HEK293 (cell line): Measurements from ENCODE around the gene AGBL2.
A peak's percentile ranks its signal among the peaks of the same experiment; 100 is the strongest.

Source experiments
- CTCF ChIA-PET: fragments of 350-600 bp; formaldehyde crosslinking; extraction: SDS; loops from one replicate; lab custom pipeline; 2021; ENCODE audit warnings: antibody characterized with exemption; lab: Yijun Ruan, JAX
- POLR2A ChIA-PET: fragments of 300-600 bp; formaldehyde crosslinking; extraction: SDS; loops from one replicate; lab custom pipeline; 2020; ENCODE audit warnings: antibody characterized with exemption, inconsistent platforms; lab: Yijun Ruan, JAX
- H3K27ac ChIP-seq: fragments of 200-500 bp; sonication (Bioruptor generic); 2 replicates; pipeline ENCODE4 v1.5.1; 2014; ENCODE audit warnings: low read depth, low read length, control low read depth, inconsistent platforms; ENCODE audit errors: extremely low read depth
- H3K36me3 ChIP-seq, 2 experiments: fragments of 200-500 bp in 1 of 2; sonication (Bioruptor generic) in 1 of 2; 1 replicate in 1 of 2; 2 replicates in 1 of 2; pipeline ENCODE4 v1.5.1; 2014 to 2017; ENCODE audit warnings: inconsistent platforms in 2 of 2, low read length in 2 of 2; ENCODE audit not compliant: control insufficient read depth in 2 of 2, insufficient read depth in 1 of 2
- H3K4me1 ChIP-seq: fragments of 200-500 bp; sonication (Bioruptor generic); 2 replicates; pipeline ENCODE4 v1.5.1; 2014; ENCODE audit warnings: mild to moderate bottlenecking, low read length, inconsistent platforms; ENCODE audit not compliant: control insufficient read depth, insufficient read depth
- H3K4me3 ChIP-seq: 2 replicates; pipeline ENCODE4 v1.5.1; 2011; ENCODE audit warnings: low read depth, mild to moderate bottlenecking, control low read depth, low read length, moderate library complexity
- H3K9me3 ChIP-seq: fragments of 200-500 bp; sonication (Bioruptor generic); 2 replicates; pipeline ENCODE4 v1.5.1; 2014; ENCODE audit warnings: low read depth, low read length, inconsistent platforms; ENCODE audit not compliant: control insufficient read depth, insufficient read depth
- FEZF1 ChIP-seq: fragments of 450-650 bp; formaldehyde crosslinking; IDR thresholded peaks from 2 replicates; pipeline ENCODE4 v1.5.1; 2016; ENCODE audit warnings: missing biosample characterization, missing genetic modification characterization
- KLF1 ChIP-seq: fragments of 450-650 bp; formaldehyde crosslinking; IDR thresholded peaks from 2 replicates; pipeline ENCODE4 v1.5.1; 2016; ENCODE audit warnings: missing biosample characterization, missing genetic modification characterization
- KLF7 ChIP-seq: fragments of 450-650 bp; formaldehyde crosslinking; IDR thresholded peaks from 2 replicates; pipeline ENCODE4 v1.5.1; 2016; ENCODE audit warnings: missing biosample characterization, missing genetic modification characterization, borderline replicate concordance
- SP7 ChIP-seq: fragments of 450-650 bp; formaldehyde crosslinking; IDR thresholded peaks from 2 replicates; pipeline ENCODE4 v1.5.1; 2016; ENCODE audit warnings: missing biosample characterization, missing genetic modification characterization
- TCF7L2 ChIP-seq: IDR thresholded peaks from 2 replicates; pipeline ENCODE4 v1.6.1; 2011; ENCODE audit warnings: low read depth, mild to moderate bottlenecking, inconsistent platforms, low read length, moderate library complexity, borderline replicate concordance
- ZBTB8A ChIP-seq: fragments of 450-650 bp; formaldehyde crosslinking; IDR thresholded peaks from 2 replicates; pipeline ENCODE4 v1.5.1; 2016; ENCODE audit warnings: missing biosample characterization, missing genetic modification characterization
- ZFHX2 ChIP-seq: fragments of 450-650 bp; formaldehyde crosslinking; conservative IDR thresholded peaks from 2 replicates; pipeline ENCODE4 v1.5.1; 2016; ENCODE audit warnings: missing biosample characterization, missing genetic modification characterization
- ZNF112 ChIP-seq: fragments of 450-650 bp; formaldehyde crosslinking; IDR thresholded peaks from 2 replicates; pipeline ENCODE4 v1.5.0; 2017; ENCODE audit warnings: missing biosample characterization, missing genetic modification characterization
- ZNF121 ChIP-seq: fragments of 450-650 bp; formaldehyde crosslinking; IDR thresholded peaks from 2 replicates; pipeline ENCODE4 v1.5.1; 2016; ENCODE audit warnings: missing biosample characterization, missing genetic modification characterization
- ZNF274 ChIP-seq, 2 experiments: fragments of 200-500 bp in 1 of 2; fragments of 450-650 bp in 1 of 2; sonication (Bioruptor generic) in 1 of 2; formaldehyde crosslinking in 1 of 2; IDR thresholded peaks; 2 replicates each; pipeline versions ENCODE4 v1.5.1 to v1.6.1; 2014 to 2016; ENCODE audit warnings: borderline replicate concordance in 1 of 2, inconsistent platforms in 1 of 2, low read length in 1 of 2, missing biosample characterization in 1 of 2, missing genetic modification characterization in 1 of 2
- ZNF391 ChIP-seq: fragments of 450-650 bp; formaldehyde crosslinking; IDR thresholded peaks from 2 replicates; pipeline ENCODE4 v1.5.1; 2016; ENCODE audit warnings: low read depth, missing biosample characterization, missing genetic modification characterization, borderline replicate concordance
- ZNF404 ChIP-seq: fragments of 450-650 bp; formaldehyde crosslinking; IDR thresholded peaks from 2 replicates; pipeline ENCODE4 v1.5.1; 2017; ENCODE audit warnings: missing biosample characterization, missing genetic modification characterization
- ZNF521 ChIP-seq: fragments of 450-650 bp; formaldehyde crosslinking; IDR thresholded peaks from 2 replicates; pipeline ENCODE4 v1.5.1; 2017; ENCODE audit warnings: missing biosample characterization, mild to moderate bottlenecking, missing genetic modification characterization
- ZNF626 ChIP-seq: fragments of 450-650 bp; sonication (Bioruptor Pico); formaldehyde crosslinking; IDR thresholded peaks from 2 replicates; pipeline ENCODE4 v1.5.1; 2018; ENCODE audit warnings: missing biosample characterization, missing genetic modification characterization, inconsistent platforms
- ZNF660 ChIP-seq: fragments of 450-650 bp; IDR thresholded peaks from 2 replicates; pipeline ENCODE4 v1.5.1; 2018; ENCODE audit warnings: missing biosample characterization, mild to moderate bottlenecking, missing genetic modification characterization
- ZNF664 ChIP-seq: fragments of 450-650 bp; formaldehyde crosslinking; IDR thresholded peaks from 2 replicates; pipeline ENCODE4 v1.5.1; 2016; ENCODE audit warnings: missing biosample characterization, missing genetic modification characterization
- TF ChIP-seq, protein P1 (sequence below): fragments of 450-650 bp; formaldehyde crosslinking; IDR thresholded peaks from 2 replicates; pipeline ENCODE4 v1.5.1; 2017; ENCODE audit warnings: missing biosample characterization, mild to moderate bottlenecking, missing genetic modification characterization, moderate library complexity
- TF ChIP-seq, protein P2 (sequence below): fragments of 450-650 bp; formaldehyde crosslinking; IDR thresholded peaks from 2 replicates; pipeline ENCODE4 v1.5.1; 2016; ENCODE audit warnings: missing biosample characterization, missing genetic modification characterization, low read depth

The AGBL2 gene

DNA sequence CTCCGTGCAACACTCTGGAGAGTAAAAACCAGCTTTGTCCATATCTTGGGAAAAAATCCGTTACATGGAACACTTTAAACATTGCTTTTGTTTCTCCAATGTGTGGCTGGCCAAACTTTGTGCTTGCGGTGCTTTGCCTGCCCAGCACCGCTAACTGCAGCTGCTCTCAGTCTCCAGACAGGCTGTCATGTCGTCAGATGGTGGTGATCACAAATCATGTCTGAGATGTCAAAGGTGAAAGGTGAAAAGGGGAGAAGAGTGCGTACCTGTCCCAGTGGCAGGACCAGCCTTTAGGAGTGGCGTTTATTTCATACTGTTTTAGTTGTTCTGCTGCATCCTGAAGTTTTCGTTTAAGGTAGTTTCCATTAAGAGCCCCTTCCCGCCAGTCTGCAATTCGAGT is 17.1 kb upstream of the AGBL2 start (continued):
- TF ChIP-seq ZNF626 (tag by site-specific recombination), result no peak
- no peak for TF ChIP-seq ZNF404 (tag by site-specific recombination)
- TF ChIP-seq, all 188 proteins: peak for 0

DNA sequence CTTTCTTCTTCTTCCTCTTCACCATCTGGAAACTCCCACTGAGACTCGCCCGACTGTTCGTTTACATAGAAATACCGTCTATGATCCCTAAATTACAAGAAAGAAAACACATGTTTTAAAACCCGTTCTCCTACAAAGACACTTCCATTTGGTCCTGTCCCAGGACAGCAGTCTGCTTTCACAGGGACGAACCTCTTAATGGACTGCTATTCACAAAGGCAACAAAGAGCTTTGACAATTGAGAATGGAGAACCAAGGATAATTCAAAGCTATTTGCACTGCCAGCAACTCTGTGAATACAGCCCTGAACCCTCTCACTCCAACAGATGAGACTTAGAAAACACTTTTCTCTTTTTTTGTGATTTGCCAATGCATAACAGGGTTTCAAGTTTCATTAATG is 16.3 kb upstream of the AGBL2 start:
- no peaks in the 10 kb centered on the region for H3K9me3 ChIP-seq
- POLR2A ChIA-PET, result no interaction called here
- peaks cover 67 to 98% of the 10 kb centered on the region in 2 experiments for H3K36me3 ChIP-seq
- CTCF ChIA-PET, result no interaction called here
- no peak overlapping the region for H3K4me3 ChIP-seq
- H3K27ac ChIP-seq, result no peak overlapping the region
- no peaks in the 10 kb centered on the region for H3K4me1 ChIP-seq
- no peak for TF ChIP-seq KLF7 (tag by site-specific recombination)
- no peak for TF ChIP-seq FEZF1 (tag by site-specific recombination)
- TF ChIP-seq, protein P1, sequence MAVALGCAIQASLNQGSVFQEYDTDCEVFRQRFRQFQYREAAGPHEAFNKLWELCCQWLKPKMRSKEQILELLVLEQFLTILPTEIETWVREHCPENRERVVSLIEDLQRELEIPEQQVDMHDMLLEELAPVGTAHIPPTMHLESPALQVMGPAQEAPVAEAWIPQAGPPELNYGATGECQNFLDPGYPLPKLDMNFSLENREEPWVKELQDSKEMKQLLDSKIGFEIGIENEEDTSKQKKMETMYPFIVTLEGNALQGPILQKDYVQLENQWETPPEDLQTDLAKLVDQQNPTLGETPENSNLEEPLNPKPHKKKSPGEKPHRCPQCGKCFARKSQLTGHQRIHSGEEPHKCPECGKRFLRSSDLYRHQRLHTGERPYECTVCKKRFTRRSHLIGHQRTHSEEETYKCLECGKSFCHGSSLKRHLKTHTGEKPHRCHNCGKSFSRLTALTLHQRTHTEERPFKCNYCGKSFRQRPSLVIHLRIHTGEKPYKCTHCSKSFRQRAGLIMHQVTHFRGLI (tag by site-specific recombination), result no peak
- TF ChIP-seq ZNF112 (tag by site-specific recombination), result no peak
- TF ChIP-seq ZNF664 (tag by site-specific recombination), result no peak
- TF ChIP-seq TCF7L2, result no peak
- TF ChIP-seq ZNF660, result no peak
- no peak for TF ChIP-seq ZNF626 (tag by site-specific recombination)
- TF ChIP-seq ZBTB8A (tag by site-specific recombination), result no peak
- no peak for TF ChIP-seq KLF1 (tag by site-specific recombination)
- TF ChIP-seq, protein P2, sequence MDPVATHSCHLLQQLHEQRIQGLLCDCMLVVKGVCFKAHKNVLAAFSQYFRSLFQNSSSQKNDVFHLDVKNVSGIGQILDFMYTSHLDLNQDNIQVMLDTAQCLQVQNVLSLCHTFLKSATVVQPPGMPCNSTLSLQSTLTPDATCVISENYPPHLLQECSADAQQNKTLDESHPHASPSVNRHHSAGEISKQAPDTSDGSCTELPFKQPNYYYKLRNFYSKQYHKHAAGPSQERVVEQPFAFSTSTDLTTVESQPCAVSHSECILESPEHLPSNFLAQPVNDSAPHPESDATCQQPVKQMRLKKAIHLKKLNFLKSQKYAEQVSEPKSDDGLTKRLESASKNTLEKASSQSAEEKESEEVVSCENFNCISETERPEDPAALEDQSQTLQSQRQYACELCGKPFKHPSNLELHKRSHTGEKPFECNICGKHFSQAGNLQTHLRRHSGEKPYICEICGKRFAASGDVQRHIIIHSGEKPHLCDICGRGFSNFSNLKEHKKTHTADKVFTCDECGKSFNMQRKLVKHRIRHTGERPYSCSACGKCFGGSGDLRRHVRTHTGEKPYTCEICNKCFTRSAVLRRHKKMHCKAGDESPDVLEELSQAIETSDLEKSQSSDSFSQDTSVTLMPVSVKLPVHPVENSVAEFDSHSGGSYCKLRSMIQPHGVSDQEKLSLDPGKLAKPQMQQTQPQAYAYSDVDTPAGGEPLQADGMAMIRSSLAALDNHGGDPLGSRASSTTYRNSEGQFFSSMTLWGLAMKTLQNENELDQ, result no peak
- no peak for TF ChIP-seq ZNF391 (tag by site-specific recombination)

DNA sequence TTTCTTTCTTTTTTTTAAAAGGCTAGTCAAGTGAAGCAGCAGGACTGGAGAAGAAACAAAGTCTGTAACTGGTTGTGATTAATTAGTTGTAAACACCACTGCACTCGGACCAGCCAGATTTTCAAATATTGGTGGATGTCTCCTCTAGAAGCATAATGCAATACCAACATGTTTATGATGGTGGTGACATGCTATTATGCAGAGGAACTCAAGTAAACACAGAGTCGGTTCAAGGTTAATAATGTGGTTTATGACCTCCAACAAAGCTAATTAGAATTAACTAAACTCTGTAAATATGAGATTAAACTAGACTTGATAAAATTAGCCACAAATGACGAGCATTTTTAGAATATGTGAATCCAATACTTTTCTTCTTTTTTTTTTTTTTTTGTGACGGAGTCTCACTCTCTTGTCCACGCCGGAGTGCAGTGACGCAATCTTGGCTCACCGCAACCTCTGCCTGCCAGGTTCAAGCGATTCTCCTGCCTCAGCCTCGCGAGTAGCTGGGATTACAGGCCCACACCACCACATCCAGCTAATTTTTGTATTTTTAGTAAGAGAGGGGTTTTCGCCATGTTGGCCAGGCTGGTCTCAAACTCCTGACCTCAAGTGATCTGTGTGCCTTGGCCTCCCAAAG is 11.8 kb upstream of the AGBL2 start:
- Histone ChIP-seq H3K4me1 (peaks cover 3% of the 10 kb centered on the region; the same call in 1 of the 2 replicates), H3K4me3 (no peak overlapping the region), H3K27ac (no peak overlapping the region), H3K9me3 (no peaks in the 10 kb centered on the region), H3K36me3 (peaks cover 55 to 99% of the 10 kb centered on the region in 2 experiments)
- no peak for TF ChIP-seq ZFHX2 (tag by site-specific recombination)
- TF ChIP-seq SP7 (tag by site-specific recombination), result no peak
- no peak for TF ChIP-seq KLF1 (tag by site-specific recombination)
- TF ChIP-seq ZNF274 (IDR thresholded peaks at IDR 0.05; ENCODE audit: low read length), result no peak
- TF ChIP-seq ZNF274 (tag by site-specific recombination; IDR thresholded peaks at IDR 0.05; ENCODE audit: borderline replicate concordance), result no peak
- ChIA-PET CTCF (no interaction called here), POLR2A (interaction anchor here (1.3 kb wide), 1 partner anchor 12 kb away, joined by 3 read pairs; the partner anchor contains the start of gene AGBL2)

DNA sequence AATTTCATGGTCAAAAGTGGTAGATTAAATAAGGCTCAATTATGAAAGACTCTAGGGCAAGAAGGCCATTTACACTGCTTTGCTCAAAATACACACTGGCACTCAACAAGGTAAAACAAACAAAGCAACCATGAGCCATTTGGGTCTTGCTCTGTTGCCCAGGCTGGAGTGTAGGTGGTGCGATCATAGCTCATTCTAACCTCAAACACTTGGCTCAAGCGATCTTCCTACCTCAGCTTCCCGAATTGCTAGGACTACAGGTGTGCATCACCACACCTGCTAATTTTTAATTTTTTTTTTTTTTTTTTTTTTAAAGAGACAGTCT is 10.9 kb upstream of the AGBL2 start:
- no peaks in the 10 kb centered on the region for H3K9me3 ChIP-seq
- H3K4me1 ChIP-seq, result peaks cover 3% of the 10 kb centered on the region; the same call in 1 of the 2 replicates
- CTCF ChIA-PET, result interaction anchor here (0.7 to 1.1 kb wide), 3 partner anchors 13 to 365 kb away, joined by 3 to 6 read pairs (median 3); no protein-coding TSS in a partner anchor
- H3K36me3 ChIP-seq, result peaks cover 58 to 97% of the 10 kb centered on the region in 2 experiments
- POLR2A ChIA-PET, result interaction anchor here (1.3 kb wide), 1 partner anchor 11 kb away, joined by 3 read pairs; the partner anchor contains the start of gene AGBL2
- H3K27ac ChIP-seq, result no peak overlapping the region
- H3K4me3 ChIP-seq, result no peak overlapping the region
- TF ChIP-seq ZNF521 (tag by site-specific recombination) (no peak), ZNF121 (tag by site-specific recombination) (peak; percentile 80)
